Erythroblast (primary cell): ENCODE results near the gene PIGH.

Experiments
- GATA1 ChIP-seq: IDR thresholded peaks from 2 replicates; pipeline ENCODE4 v1.6.1; 2011; ENCODE audit warnings: low read depth, mild to moderate bottlenecking, control low read depth, low read length, moderate library complexity
- POLR2A ChIP-seq: IDR thresholded peaks from 2 replicates; pipeline ENCODE4 v1.6.1; 2011; ENCODE audit warnings: mild to moderate bottlenecking, low read length

DNA sequence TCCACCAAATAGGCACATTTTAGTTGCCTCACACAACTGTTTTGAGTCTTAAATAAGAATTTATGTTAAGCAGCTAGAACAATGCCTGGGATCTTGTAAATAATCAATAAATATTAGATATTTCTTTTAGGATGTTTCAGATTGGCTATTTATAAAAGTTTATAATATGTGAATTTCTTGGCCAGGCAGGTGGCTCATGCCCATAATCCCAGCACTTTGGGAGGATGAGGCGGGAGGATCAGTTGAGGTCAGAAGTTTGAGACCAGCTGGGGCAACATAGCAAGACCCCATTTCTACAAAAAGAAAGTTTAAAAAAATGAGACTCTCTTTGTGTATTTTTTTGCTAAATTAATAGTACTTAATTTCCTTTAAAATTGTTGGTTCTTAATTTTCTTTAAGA, 41.4 kb upstream of the PIGH start:
- TF ChIP-seq POLR2A = no peak
- TF ChIP-seq GATA1 = no peak
